ENCODE measurements around the gene KCNQ4.
A peak's percentile ranks its signal among the peaks of the same experiment; 100 is the strongest.

The KCNQ4 gene

DNA sequence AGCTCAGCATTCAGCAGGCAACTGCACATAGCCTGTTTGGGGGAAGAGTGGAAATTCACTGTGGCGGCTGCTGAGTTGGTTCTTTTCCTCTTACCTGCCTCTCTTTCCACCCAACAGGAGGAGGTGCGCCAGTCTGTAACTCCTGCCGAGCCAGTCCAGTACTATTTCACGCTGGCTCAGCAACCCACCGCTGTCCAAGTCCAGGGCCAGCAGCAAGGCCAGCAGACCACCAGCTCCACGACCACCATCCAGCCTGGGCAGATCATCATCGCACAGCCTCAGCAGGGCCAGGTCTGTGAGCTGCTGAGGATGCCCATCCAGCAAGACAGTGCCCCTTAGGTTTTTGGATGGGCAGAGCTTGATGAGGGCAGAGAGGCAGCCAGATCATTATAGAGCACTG, 25.6 kb upstream of the KCNQ4 start:
- H3K9me3 ChIP-seq (ENCODE audit: low read length), result no peaks in the 10 kb centered on the region
- H3K9ac ChIP-seq (ENCODE audit: low read length), result peak overlapping the region; percentile 23
- H3K36me3 ChIP-seq (ENCODE audit: insufficient read depth, low read length), result peaks cover 85% of the 10 kb centered on the region
- H3K27ac ChIP-seq (ENCODE audit: low read depth, low read length), result peak overlapping the region; percentile 47
- peaks cover 24% of the 10 kb centered on the region for H3K4me1 ChIP-seq (ENCODE audit: insufficient read depth, low read length)
- no peaks in the 10 kb centered on the region for H3K27me3 ChIP-seq (ENCODE audit: control insufficient read depth in 1 of 2, insufficient read depth in 2 of 2, low read length in 2 of 2)
- no peak overlapping the region for H3K4me3 ChIP-seq (ENCODE audit: low read depth in 1 of 2, low read length in 2 of 2)

DNA sequence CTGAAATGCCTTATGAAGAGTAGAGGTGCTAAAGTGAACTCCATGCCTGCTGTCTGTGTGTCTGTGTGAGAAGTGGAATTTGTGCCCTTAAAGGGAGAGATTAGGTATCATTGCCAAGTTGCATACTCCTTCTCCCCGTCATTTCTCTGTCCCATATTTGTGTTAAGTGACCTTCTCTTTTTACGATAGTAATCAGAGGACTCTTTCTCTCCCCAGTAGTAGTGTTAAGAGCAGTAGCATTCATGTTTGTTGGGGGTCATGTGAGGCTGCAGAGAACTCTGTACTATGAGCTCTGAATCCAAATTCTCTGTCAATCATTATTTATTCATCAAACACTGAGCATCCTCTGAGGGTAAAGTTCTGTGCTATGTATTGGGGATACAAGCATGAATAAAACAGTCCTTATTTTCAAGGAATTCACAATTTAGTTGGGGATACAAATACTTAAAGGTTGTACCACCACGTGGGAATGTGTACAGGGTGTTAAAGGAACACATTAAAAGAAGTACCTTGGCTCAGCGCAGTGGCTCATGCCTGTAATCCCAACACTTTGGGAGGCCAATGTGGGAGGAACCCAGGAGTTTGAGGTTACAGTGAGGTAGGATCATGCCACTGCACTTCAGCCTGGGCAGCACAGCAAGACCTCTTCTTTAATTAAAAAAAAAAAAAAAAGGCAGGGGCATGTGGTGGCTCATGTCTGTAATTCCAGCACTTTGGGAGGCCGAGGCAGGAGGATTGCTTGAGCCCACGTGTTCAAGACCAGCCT, 24.8 kb upstream of the KCNQ4 start:
- Histone ChIP-seq H3K4me1 (ENCODE audit: insufficient read depth, low read length) (peaks cover 24% of the 10 kb centered on the region), H3K27ac (ENCODE audit: low read depth, low read length) (peak overlapping the region; percentile 65), H3K9ac (ENCODE audit: low read length) (peak overlapping the region; percentile 23), H3K9me3 (ENCODE audit: low read length) (no peaks in the 10 kb centered on the region), H3K27me3 (ENCODE audit: control insufficient read depth in 1 of 2, insufficient read depth in 2 of 2, low read length in 2 of 2) (no peaks in the 10 kb centered on the region), H3K4me3 (ENCODE audit: low read depth in 1 of 2, low read length in 2 of 2) (no peak overlapping the region), H3K36me3 (ENCODE audit: insufficient read depth, low read length) (peaks cover 82% of the 10 kb centered on the region)

- peaks cover 18% of the 10 kb centered on the region for H3K4me1 ChIP-seq (ENCODE audit: insufficient read depth, low read length)
- H3K9me3 ChIP-seq (ENCODE audit: low read length), result no peaks in the 10 kb centered on the region
- H3K4me3 ChIP-seq (ENCODE audit: low read depth in 1 of 2, low read length in 2 of 2), result no peak overlapping the region
- H3K27ac ChIP-seq (ENCODE audit: low read depth, low read length), result no peak overlapping the region
- no peaks in the 10 kb centered on the region for H3K27me3 ChIP-seq (ENCODE audit: control insufficient read depth in 1 of 2, insufficient read depth in 2 of 2, low read length in 2 of 2)
- H3K36me3 ChIP-seq (ENCODE audit: insufficient read depth, low read length), result peaks cover 84% of the 10 kb centered on the region
- H3K9ac ChIP-seq (ENCODE audit: low read length), result no peak overlapping the region
These were observed 22.6 kb upstream of the KCNQ4 start for GRCh38 chr1:40760984-40761383.

- Histone ChIP-seq H3K4me1 (ENCODE audit: insufficient read depth, low read length) (peaks cover 18% of the 10 kb centered on the region), H3K9me3 (ENCODE audit: low read length) (no peaks in the 10 kb centered on the region), H3K4me3 (ENCODE audit: low read depth in 1 of 2, low read length in 2 of 2) (no peak overlapping the region), H3K36me3 (ENCODE audit: insufficient read depth, low read length) (peaks cover 85% of the 10 kb centered on the region), H3K27ac (ENCODE audit: low read depth, low read length) (no peak overlapping the region), H3K27me3 (ENCODE audit: control insufficient read depth in 1 of 2, insufficient read depth in 2 of 2, low read length in 2 of 2) (no peaks in the 10 kb centered on the region), H3K9ac (ENCODE audit: low read length) (no peak overlapping the region)
These were observed 21.3 kb upstream of the KCNQ4 start for GRCh38 chr1:40762144-40762923.

GRCh38 chr1:40763742-40764532, 19.6 kb upstream of the KCNQ4 start:
- Histone ChIP-seq H3K27me3 (ENCODE audit: control insufficient read depth in 1 of 2, insufficient read depth in 2 of 2, low read length in 2 of 2) (no peaks in the 10 kb centered on the region), H3K27ac (ENCODE audit: low read depth, low read length) (no peak overlapping the region), H3K4me1 (ENCODE audit: insufficient read depth, low read length) (peaks cover 4% of the 10 kb centered on the region), H3K9ac (ENCODE audit: low read length) (no peak overlapping the region), H3K9me3 (ENCODE audit: low read length) (no peaks in the 10 kb centered on the region), H3K36me3 (ENCODE audit: insufficient read depth, low read length) (peaks cover 84% of the 10 kb centered on the region), H3K4me3 (ENCODE audit: low read depth in 1 of 2, low read length in 2 of 2) (no peak overlapping the region)

DNA sequence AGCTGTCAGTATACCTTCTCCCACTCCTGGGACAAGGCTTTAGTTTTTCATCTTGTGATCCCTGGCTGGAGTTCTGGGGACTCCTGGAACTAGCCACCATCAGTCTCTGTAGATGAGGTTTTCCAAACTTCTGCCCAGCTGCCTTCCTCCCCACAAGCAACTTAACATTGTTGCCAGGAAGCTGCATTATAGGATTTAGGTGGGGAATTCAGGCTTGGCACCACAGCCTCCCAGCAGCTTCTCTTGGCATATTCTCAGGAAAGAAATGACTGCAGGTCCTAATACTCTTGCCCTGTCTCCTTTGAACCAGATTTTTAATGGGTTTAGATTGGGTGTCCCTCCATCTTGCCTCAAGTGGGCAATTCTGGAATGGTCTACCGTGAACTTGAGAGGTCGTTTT, 18.6 kb upstream of the KCNQ4 start:
- no peaks in the 10 kb centered on the region for H3K27me3 ChIP-seq (ENCODE audit: control insufficient read depth in 1 of 2, insufficient read depth in 2 of 2, low read length in 2 of 2)
- H3K9ac ChIP-seq (ENCODE audit: low read length), result no peak overlapping the region
- peaks cover 87% of the 10 kb centered on the region for H3K36me3 ChIP-seq (ENCODE audit: insufficient read depth, low read length)
- no peak overlapping the region for H3K27ac ChIP-seq (ENCODE audit: low read depth, low read length)
- H3K9me3 ChIP-seq (ENCODE audit: low read length), result no peaks in the 10 kb centered on the region
- H3K4me1 ChIP-seq (ENCODE audit: insufficient read depth, low read length), result peaks cover 9% of the 10 kb centered on the region
- H3K4me3 ChIP-seq (ENCODE audit: low read depth in 1 of 2, low read length in 2 of 2), result no peak overlapping the region

- peaks cover 12% of the 10 kb centered on the region for H3K4me1 ChIP-seq (ENCODE audit: insufficient read depth, low read length)
- H3K27me3 ChIP-seq (ENCODE audit: control insufficient read depth in 1 of 2, insufficient read depth in 2 of 2, low read length in 2 of 2), result no peaks in the 10 kb centered on the region
- no peak overlapping the region for H3K4me3 ChIP-seq (ENCODE audit: low read depth in 1 of 2, low read length in 2 of 2)
- H3K27ac ChIP-seq (ENCODE audit: low read depth, low read length), result no peak overlapping the region
- no peaks in the 10 kb centered on the region for H3K9me3 ChIP-seq (ENCODE audit: low read length)
- H3K36me3 ChIP-seq (ENCODE audit: insufficient read depth, low read length), result peaks cover 90% of the 10 kb centered on the region
- H3K9ac ChIP-seq (ENCODE audit: low read length), result no peak overlapping the region
These were observed 17.6 kb upstream of the KCNQ4 start for GRCh38 chr1:40766017-40766416.

DNA sequence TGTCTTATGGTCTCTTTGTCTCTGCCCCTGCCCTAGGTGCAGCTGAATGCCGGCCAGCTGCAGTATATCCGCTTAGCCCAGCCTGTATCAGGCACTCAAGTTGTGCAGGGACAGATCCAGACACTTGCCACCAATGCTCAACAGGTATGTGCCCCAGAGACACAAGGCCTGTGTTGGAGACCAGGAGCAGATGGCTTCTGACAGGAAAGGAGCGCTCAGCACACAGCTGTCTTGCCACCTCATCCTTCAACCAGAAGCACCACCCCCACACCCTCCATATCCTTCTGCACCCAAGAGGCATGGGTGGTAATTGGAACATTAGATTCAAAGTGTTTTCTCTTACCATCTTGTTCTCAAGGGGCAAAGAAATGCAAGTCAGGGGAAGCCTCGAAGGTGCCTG, 17.0 kb upstream of the KCNQ4 start:
- Histone ChIP-seq H3K9ac (ENCODE audit: low read length) (no peak overlapping the region), H3K4me1 (ENCODE audit: insufficient read depth, low read length) (peaks cover 12% of the 10 kb centered on the region), H3K4me3 (ENCODE audit: low read depth in 1 of 2, low read length in 2 of 2) (no peak overlapping the region), H3K36me3 (ENCODE audit: insufficient read depth, low read length) (peaks cover 86% of the 10 kb centered on the region), H3K27ac (ENCODE audit: low read depth, low read length) (no peak overlapping the region), H3K27me3 (ENCODE audit: control insufficient read depth in 1 of 2, insufficient read depth in 2 of 2, low read length in 2 of 2) (no peaks in the 10 kb centered on the region), H3K9me3 (ENCODE audit: low read length) (no peaks in the 10 kb centered on the region)

- H3K36me3 ChIP-seq (ENCODE audit: insufficient read depth, low read length), result peaks cover 81% of the 10 kb centered on the region
- H3K27ac ChIP-seq (ENCODE audit: low read depth, low read length), result no peak overlapping the region
- peaks cover 12% of the 10 kb centered on the region for H3K4me1 ChIP-seq (ENCODE audit: insufficient read depth, low read length)
- no peak overlapping the region for H3K4me3 ChIP-seq (ENCODE audit: low read depth in 1 of 2, low read length in 2 of 2)
- H3K9me3 ChIP-seq (ENCODE audit: low read length), result no peaks in the 10 kb centered on the region
- H3K27me3 ChIP-seq (ENCODE audit: control insufficient read depth in 1 of 2, insufficient read depth in 2 of 2, low read length in 2 of 2), result no peaks in the 10 kb centered on the region
- no peak overlapping the region for H3K9ac ChIP-seq (ENCODE audit: low read length)
These were observed 15.2 kb upstream of the KCNQ4 start for GRCh38 chr1:40768146-40768990.

DNA sequence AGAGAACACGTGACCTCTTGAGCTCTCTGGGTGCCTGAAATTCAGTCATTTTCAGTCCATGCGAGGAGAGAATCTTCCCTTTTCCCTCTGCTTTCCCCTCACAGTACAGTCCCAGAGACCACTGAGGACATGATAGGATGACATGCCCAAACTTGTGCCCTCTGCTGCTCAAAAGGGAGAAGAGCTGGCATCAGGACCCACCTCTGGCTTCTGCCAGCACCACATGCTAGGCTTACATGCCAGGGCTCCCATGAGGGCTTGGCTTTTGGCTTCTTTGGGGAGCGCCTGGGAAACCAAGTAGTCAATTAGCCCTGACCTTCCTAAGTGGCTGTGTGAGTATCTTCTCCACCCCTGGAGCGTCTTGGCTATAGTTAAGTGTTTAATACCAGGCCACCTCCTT, 13.8 kb upstream of the KCNQ4 start:
- peaks cover 66% of the 10 kb centered on the region for H3K36me3 ChIP-seq (ENCODE audit: insufficient read depth, low read length)
- H3K4me1 ChIP-seq (ENCODE audit: insufficient read depth, low read length), result peaks cover 18% of the 10 kb centered on the region
- H3K27ac ChIP-seq (ENCODE audit: low read depth, low read length), result no peak overlapping the region

More for the DNA sequence above, 13.8 kb upstream of the KCNQ4 start:
- no peaks in the 10 kb centered on the region for H3K9me3 ChIP-seq (ENCODE audit: low read length)
- no peak overlapping the region for H3K4me3 ChIP-seq (ENCODE audit: low read depth in 1 of 2, low read length in 2 of 2)
- H3K9ac ChIP-seq (ENCODE audit: low read length), result no peak overlapping the region
- no peaks in the 10 kb centered on the region for H3K27me3 ChIP-seq (ENCODE audit: control insufficient read depth in 1 of 2, insufficient read depth in 2 of 2, low read length in 2 of 2)
